ENCODE results near the gene MAST2. TPM values are rescaled to one million over a fixed set of nuclear protein-coding genes. Genes with fewer than 3 reads are reported as not detected.

MAST2 gene
- total RNA-seq, 3 donors from 2014 or later, result 90.0 to 158 (median 100.0) TPM

DNA sequence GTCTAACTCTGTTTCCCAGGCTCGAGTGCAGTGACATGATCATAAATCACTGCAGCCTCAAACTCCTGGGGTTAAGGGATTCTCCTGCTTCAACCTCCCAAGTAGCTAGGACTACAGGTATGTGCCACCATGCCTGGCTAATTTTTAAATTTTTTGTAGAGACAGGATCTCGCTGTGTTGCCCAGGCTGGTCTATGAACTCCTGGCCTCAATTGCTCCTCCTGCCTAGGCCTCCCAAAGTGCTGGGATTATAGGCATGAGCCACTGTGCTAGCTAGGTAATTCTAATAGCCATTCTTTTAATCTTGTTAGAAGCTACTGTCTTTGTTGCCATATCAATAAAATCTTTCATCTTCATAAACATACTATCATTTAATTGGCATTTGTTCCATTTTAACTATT lies 13.8 kb upstream of the MAST2 start:
- H3K36me3 ChIP-seq (ENCODE audit: low read depth), result no peaks in the 10 kb centered on the region
- TF ChIP-seq, protein P1, sequence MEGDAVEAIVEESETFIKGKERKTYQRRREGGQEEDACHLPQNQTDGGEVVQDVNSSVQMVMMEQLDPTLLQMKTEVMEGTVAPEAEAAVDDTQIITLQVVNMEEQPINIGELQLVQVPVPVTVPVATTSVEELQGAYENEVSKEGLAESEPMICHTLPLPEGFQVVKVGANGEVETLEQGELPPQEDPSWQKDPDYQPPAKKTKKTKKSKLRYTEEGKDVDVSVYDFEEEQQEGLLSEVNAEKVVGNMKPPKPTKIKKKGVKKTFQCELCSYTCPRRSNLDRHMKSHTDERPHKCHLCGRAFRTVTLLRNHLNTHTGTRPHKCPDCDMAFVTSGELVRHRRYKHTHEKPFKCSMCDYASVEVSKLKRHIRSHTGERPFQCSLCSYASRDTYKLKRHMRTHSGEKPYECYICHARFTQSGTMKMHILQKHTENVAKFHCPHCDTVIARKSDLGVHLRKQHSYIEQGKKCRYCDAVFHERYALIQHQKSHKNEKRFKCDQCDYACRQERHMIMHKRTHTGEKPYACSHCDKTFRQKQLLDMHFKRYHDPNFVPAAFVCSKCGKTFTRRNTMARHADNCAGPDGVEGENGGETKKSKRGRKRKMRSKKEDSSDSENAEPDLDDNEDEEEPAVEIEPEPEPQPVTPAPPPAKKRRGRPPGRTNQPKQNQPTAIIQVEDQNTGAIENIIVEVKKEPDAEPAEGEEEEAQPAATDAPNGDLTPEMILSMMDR (IDR thresholded peaks at IDR 0.05), result no peak
- no peaks in the 10 kb centered on the region for H3K9me3 ChIP-seq
- H3K4me3 ChIP-seq, result no peak overlapping the region
- no peak for DNase-seq
- intact Hi-C loops (cut with DNase I, micrococcal nuclease), result no loop called here
- H3K4me1 ChIP-seq (ENCODE audit: low read depth), result no peaks in the 10 kb centered on the region
- no peak for ATAC-seq

DNA sequence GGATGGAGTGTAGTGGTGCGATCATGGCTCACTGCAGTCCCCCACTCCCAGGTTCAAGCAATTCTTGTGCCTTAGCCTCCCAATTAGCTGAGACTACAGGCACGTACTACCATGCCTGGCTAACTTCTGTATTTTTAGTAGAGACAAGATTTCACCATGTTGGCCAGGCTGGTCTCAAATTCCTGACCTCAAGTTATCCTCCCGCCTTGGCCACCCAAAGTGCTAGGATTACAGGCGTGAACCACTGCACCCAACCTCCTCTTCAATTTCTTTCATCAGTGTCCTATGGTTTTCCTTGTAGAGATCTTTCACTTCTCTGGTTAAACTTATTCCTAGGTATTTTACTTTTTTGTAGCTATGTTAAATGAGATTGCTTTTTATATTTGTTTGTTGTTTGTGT lies 10.7 kb upstream of the MAST2 start:
- H3K9me3 ChIP-seq, result no peaks in the 10 kb centered on the region
- TF ChIP-seq, protein P1 (IDR thresholded peaks at IDR 0.05), result no peak
- intact Hi-C loops (cut with DNase I, micrococcal nuclease), result no loop called here
- ATAC-seq (no peak), DNase-seq (no peak)
- H3K36me3 ChIP-seq (ENCODE audit: low read depth), result no peaks in the 10 kb centered on the region
- no peaks in the 10 kb centered on the region for H3K4me1 ChIP-seq (ENCODE audit: low read depth)
- H3K4me3 ChIP-seq, result no peak overlapping the region

DNA sequence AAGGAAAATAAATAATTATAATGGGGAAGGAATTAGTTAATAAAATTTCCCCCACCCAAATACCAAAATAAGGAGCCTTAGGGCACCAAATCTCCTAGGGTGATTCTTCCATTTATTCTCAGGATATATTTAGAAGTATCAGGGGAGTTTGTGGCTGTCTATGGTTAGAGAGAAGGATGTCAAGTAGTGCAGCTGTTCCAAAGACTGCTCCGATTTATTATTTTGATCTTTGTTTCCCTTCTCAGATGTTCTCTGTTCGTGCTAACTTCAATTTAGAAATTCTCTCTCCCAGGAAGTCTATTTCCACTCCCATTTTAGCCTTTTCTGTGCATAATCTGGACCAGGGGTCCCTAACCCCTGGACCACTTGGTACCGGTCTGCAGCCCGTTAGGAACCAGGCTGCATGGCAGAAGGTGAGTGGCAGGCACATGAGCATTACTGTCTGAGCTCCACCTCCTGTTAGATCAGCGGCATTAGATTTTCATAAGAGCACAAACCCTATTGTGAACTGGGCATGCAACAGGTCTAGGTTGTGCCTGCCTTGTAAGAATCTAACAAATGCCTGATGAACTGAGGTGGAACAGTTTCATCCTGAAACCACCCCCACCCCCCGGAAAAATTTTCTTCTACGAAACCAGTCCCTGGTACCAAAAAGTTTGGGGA lies 9.3 kb upstream of the MAST2 start:
- intact Hi-C loops (cut with DNase I, micrococcal nuclease), result no loop called here
- H3K4me3 ChIP-seq, result no peak overlapping the region
- H3K4me1 ChIP-seq (ENCODE audit: low read depth), result no peaks in the 10 kb centered on the region
- TF ChIP-seq, protein P1 (IDR thresholded peaks at IDR 0.05), result no peak
- no peaks in the 10 kb centered on the region for H3K36me3 ChIP-seq (ENCODE audit: low read depth)
- ATAC-seq (no peak), DNase-seq (no peak)
- no peaks in the 10 kb centered on the region for H3K9me3 ChIP-seq

DNA sequence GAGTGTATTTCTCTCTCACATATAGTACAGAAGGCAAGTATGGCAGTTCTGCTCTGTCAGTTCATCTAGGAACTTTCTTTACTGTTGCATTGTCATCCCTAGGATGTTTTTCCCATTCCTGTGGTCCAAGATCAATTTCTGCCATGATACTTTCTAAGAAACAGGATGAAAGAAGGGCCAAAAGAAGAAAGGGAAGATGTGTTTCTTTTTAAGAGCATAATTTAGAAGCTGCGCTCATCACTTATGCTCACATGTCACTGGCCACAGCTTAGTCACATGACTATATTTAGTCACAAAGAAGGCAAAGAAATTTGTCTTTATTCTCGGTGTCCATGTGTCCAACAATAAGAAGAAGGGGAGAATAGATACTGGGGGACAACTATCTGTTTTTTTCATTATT lies 7.0 kb upstream of the MAST2 start:
- no peaks in the 10 kb centered on the region for H3K36me3 ChIP-seq (ENCODE audit: low read depth)
- no peaks in the 10 kb centered on the region for H3K9me3 ChIP-seq
- DNase-seq (no peak), ATAC-seq (no peak)
- TF ChIP-seq, protein P1 (IDR thresholded peaks at IDR 0.05), result no peak
- H3K4me3 ChIP-seq, result no peak overlapping the region
- H3K4me1 ChIP-seq (ENCODE audit: low read depth), result no peaks in the 10 kb centered on the region
- intact Hi-C loops (cut with DNase I, micrococcal nuclease), result no loop called here

DNA sequence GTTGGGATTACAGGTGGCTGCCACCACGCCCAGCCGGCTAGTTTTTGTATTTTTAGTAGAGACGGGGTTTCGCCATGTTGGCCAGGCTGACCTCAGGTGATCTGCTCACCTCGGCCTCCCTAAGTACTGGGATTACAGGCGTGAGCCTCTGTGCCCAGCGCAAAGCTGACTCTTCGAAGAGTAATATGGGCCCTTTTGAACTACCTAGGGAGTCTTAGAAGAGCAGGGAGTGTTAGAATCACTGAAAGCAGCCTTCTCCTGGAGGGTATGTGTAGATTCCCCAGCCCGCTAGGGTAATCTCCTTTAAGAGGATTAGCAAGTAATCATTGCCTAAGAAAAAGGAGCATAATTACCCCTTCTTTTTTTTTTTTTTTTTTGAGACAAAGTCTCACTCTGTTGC lies 6.5 kb upstream of the MAST2 start:
- no peak for ATAC-seq
- no peak overlapping the region for H3K4me3 ChIP-seq
- no peaks in the 10 kb centered on the region for H3K36me3 ChIP-seq (ENCODE audit: low read depth)
- no peak for DNase-seq
- intact Hi-C loops (cut with DNase I, micrococcal nuclease), result no loop called here
- TF ChIP-seq, protein P1 (IDR thresholded peaks at IDR 0.05), result no peak
- no peaks in the 10 kb centered on the region for H3K9me3 ChIP-seq
- H3K4me1 ChIP-seq (ENCODE audit: low read depth), result no peaks in the 10 kb centered on the region

DNA sequence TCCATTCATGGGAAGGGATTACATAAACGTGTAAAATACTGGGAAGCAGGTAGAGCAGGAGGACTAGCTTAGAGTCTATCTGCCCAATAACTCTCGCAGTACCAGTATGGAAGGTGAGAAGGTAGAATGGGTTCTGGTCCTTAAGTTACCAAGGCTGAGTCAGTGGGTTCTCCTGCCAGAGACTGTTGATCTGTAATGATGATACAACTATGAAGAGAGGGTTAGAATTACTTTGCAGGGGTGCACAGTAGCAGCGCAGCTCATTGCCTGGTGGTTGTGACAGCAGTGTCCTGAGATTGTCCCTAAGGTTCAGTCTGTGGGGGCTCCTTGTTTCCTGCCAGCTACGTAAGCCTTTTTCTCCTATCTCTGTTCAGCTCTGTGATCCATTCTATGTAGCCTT lies 2.5 kb upstream of the MAST2 start:
- Histone ChIP-seq H3K4me1 (ENCODE audit: low read depth) (peaks cover 16% of the 10 kb centered on the region), H3K9me3 (no peaks in the 10 kb centered on the region), H3K4me3 (no peak overlapping the region), H3K36me3 (ENCODE audit: low read depth) (no peaks in the 10 kb centered on the region)
- DNase-seq (no peak), ATAC-seq (no peak)
- intact Hi-C loops (cut with DNase I, micrococcal nuclease), result no loop called here
- TF ChIP-seq, protein P1 (IDR thresholded peaks at IDR 0.05), result no peak
